Iris pigment epithelial cell (primary cell): Measurements from ENCODE around the gene KIF6.

ENCODE experiments used
- DNase-seq: peaks from one replicate; pipeline ENCODE4 v3.0.0-alpha.2; 2011; ENCODE audit warnings: low read depth

Gene KIF6

GRCh38 chr6:39664173-39664572, 61.0 kb downstream of the KIF6 start:
- no peak for DNase-seq

GRCh38 chr6:39657355-39658135, 67.7 kb downstream of the KIF6 start:
- no peak for DNase-seq

GRCh38 chr6:39654121-39654520, 71.1 kb downstream of the KIF6 start:
- no peak for DNase-seq

- DNase-seq = no peak
These were observed 71.6 kb downstream of the KIF6 start for GRCh38 chr6:39653612-39654011.

- DNase-seq = no peak
These were observed 75.2 kb downstream of the KIF6 start for GRCh38 chr6:39649996-39650395.

- no peak for DNase-seq
These were observed 78.3 kb downstream of the KIF6 start for GRCh38 chr6:39646751-39647420.

GRCh38 chr6:39642270-39642669, 82.9 kb downstream of the KIF6 start:
- no peak for DNase-seq

GRCh38 chr6:39638126-39638822, 86.9 kb downstream of the KIF6 start:
- no peak for DNase-seq

- no peak for DNase-seq
These were observed 90.4 kb downstream of the KIF6 start for GRCh38 chr6:39634646-39635341.

- no peak for DNase-seq
These were observed 100.0 kb downstream of the KIF6 start for GRCh38 chr6:39625209-39625608.

GRCh38 chr6:39623750-39624149, 101.5 kb downstream of the KIF6 start:
- DNase-seq = no peak

- DNase-seq = no peak
These were observed 107.7 kb downstream of the KIF6 start for GRCh38 chr6:39617520-39617919.

- DNase-seq = peak; percentile 7
These were observed 108.2 kb downstream of the KIF6 start for GRCh38 chr6:39617026-39617425.

- DNase-seq = no peak
These were observed 109.6 kb downstream of the KIF6 start for GRCh38 chr6:39615622-39616021.

- no peak for DNase-seq
These were observed 110.7 kb downstream of the KIF6 start for GRCh38 chr6:39614393-39614950.

GRCh38 chr6:39610221-39610620, 115.0 kb downstream of the KIF6 start:
- peak; percentile 1 for DNase-seq

GRCh38 chr6:39608652-39609345, 116.4 kb downstream of the KIF6 start:
- no peak for DNase-seq

- no peak for DNase-seq
These were observed 122.3 kb downstream of the KIF6 start for GRCh38 chr6:39602601-39603519.

- DNase-seq = no peak
These were observed 125.2 kb downstream of the KIF6 start for GRCh38 chr6:39599973-39600372.

GRCh38 chr6:39599341-39599740, 125.9 kb downstream of the KIF6 start:
- no peak for DNase-seq
